HG03175 (cell line): ENCODE data around the gene GATAD2A.

Experiments
- ATAC-seq: cut with Tn5 transposase; IDR thresholded peaks from one replicate; pipeline ENCODE4 v1.9.1; 2021; ENCODE audit warnings: mild to moderate bottlenecking, moderate library complexity; ENCODE audit not compliant: unreplicated experiment

Gene GATAD2A

GRCh38 chr19:19418555-19419260, 13.2 kb downstream of the GATAD2A start:
- ATAC-seq: no peak

- ATAC-seq: no peak
Observed at GRCh38 chr19:19420570-19421298, 15.3 kb downstream of the GATAD2A start.

GRCh38 chr19:19421299-19421696, 15.8 kb downstream of the GATAD2A start:
- ATAC-seq: no peak

GRCh38 chr19:19422156-19422555, 16.7 kb downstream of the GATAD2A start:
- no peak for ATAC-seq

GRCh38 chr19:19423322-19423721, 17.8 kb downstream of the GATAD2A start:
- ATAC-seq: no peak

- ATAC-seq: no peak
Observed at GRCh38 chr19:19425170-19425875, 19.8 kb downstream of the GATAD2A start.

GRCh38 chr19:19426216-19426615, 20.7 kb downstream of the GATAD2A start:
- ATAC-seq: no peak

- no peak for ATAC-seq
Observed at GRCh38 chr19:19426799-19427198, 21.3 kb downstream of the GATAD2A start.

GRCh38 chr19:19427302-19427701, 21.8 kb downstream of the GATAD2A start:
- ATAC-seq: no peak

- ATAC-seq: no peak
Observed at GRCh38 chr19:19427944-19428343, 22.5 kb downstream of the GATAD2A start.

- no peak for ATAC-seq
Observed at GRCh38 chr19:19428746-19429145, 23.3 kb downstream of the GATAD2A start.

GRCh38 chr19:19429361-19429760, 23.9 kb downstream of the GATAD2A start:
- ATAC-seq: no peak

GRCh38 chr19:19432732-19433131, 27.3 kb downstream of the GATAD2A start:
- ATAC-seq: no peak

- no peak for ATAC-seq
Observed at GRCh38 chr19:19433666-19434213, 28.3 kb downstream of the GATAD2A start.

- no peak for ATAC-seq
Observed at GRCh38 chr19:19434483-19435045, 29.1 kb downstream of the GATAD2A start.

- no peak for ATAC-seq
Observed at GRCh38 chr19:19436137-19436691, 30.7 kb downstream of the GATAD2A start.

- no peak for ATAC-seq
Observed at GRCh38 chr19:19438366-19439175, 33.1 kb downstream of the GATAD2A start.

- no peak for ATAC-seq
Observed at GRCh38 chr19:19439176-19439482, 33.7 kb downstream of the GATAD2A start.

- no peak for ATAC-seq
Observed at GRCh38 chr19:19443283-19443682, 37.8 kb downstream of the GATAD2A start.
